Chondrocyte (in vitro differentiated cells): ENCODE measurements around the gene AMACR. TPM values are rescaled to one million over a fixed set of nuclear protein-coding genes. Genes with fewer than 3 reads are reported as not detected.

Experiments
- DNase-seq: peaks from one replicate; pipeline ENCODE4 v3.0.0; 2021; ENCODE audit warnings: mixed read lengths, low spot score
- H3K27ac Mint-ChIP-seq: one replicate; pipeline ENCODE4 v1.8.0; 2021; ENCODE audit warnings: mild to moderate bottlenecking, moderate library complexity, mixed read lengths; ENCODE audit not compliant: unreplicated experiment
- H3K27me3 Mint-ChIP-seq: 2 replicates; pipeline ENCODE4 v1.8.0; 2021; ENCODE audit warnings: low read depth, mixed read lengths
- H3K36me3 Mint-ChIP-seq: 2 replicates; pipeline ENCODE4 v1.8.0; 2021; ENCODE audit warnings: low read depth, mixed read lengths
- H3K4me1 Mint-ChIP-seq: 2 replicates; pipeline ENCODE4 v1.8.0; 2021; ENCODE audit warnings: low read depth, mild to moderate bottlenecking, mixed read lengths
- H3K4me3 Mint-ChIP-seq: one replicate; pipeline ENCODE4 v1.8.0; 2021; ENCODE audit warnings: mild to moderate bottlenecking, moderate library complexity, mixed read lengths; ENCODE audit not compliant: unreplicated experiment
- H3K9me3 Mint-ChIP-seq: 2 replicates; pipeline ENCODE4 v1.8.0; 2021; ENCODE audit warnings: low read depth, mixed read lengths
- CTCF ChIP-seq: fragments of 200-600 bp; sonication (generic); IDR thresholded peaks from 2 replicates; pipeline ENCODE4 v1.5.0; 2021; ENCODE audit warnings: antibody characterized with exemption, mild to moderate bottlenecking, moderate library complexity
- total RNA-seq: library from RNA; stranded (reverse); gene quantifications from 3 replicates; pipeline ENCODE4 v1.2.1, GENCODE V29; 2021

AMACR gene
- total RNA-seq, 1 donor from 2014 or later: 15.3 TPM

GRCh38 chr5:34028349-34028748 lies 20.5 kb upstream of the AMACR start:
- DNase-seq: no peak
- Mint-ChIP-seq H3K4me3 (no peak overlapping the region), H3K36me3 (peaks cover 6% of the 10 kb centered on the region), H3K4me1 (no peaks in the 10 kb centered on the region), H3K27ac (no peak overlapping the region), H3K27me3 (no peaks in the 10 kb centered on the region), H3K9me3 (peaks cover 2% of the 10 kb centered on the region)
- no peak for TF ChIP-seq CTCF

DNA sequence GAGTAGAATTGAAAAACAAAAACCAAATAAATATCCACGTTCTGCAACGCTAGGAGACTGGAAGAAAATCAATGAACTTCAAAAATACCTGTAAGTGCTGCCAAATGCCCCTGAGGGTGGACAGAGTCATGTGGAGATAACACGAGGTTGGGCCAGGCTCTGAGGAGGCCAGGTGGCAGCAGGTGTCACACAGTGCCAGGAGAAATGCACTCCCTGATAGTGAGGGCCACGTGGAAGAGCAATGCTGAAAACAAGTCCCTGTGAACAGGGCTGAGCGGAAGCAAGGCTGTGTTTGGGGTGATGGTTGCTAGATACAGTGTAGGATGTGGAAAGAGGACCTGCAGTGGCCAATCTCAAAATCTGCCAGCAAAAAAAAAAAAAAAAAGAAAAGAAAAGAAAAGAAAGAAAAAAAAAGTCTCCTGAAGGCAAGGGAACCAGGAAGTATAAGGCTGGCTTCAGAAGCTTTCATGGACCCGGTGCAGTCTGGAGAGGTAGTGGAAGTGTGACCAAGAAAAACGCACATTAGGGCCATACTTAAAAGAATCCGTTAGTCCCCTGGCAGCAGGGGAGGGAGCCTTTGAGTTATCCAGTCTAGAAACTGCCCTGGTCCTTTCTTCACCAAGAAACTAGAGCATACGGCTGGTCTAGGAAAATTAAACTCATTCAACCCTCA lies 18.4 kb upstream of the AMACR start:
- Mint-ChIP-seq H3K4me3 (no peak overlapping the region), H3K4me1 (peaks cover 13% of the 10 kb centered on the region), H3K9me3 (no peaks in the 10 kb centered on the region), H3K27me3 (no peaks in the 10 kb centered on the region), H3K27ac (no peak overlapping the region), H3K36me3 (peaks cover 7% of the 10 kb centered on the region)
- no peak for TF ChIP-seq CTCF
- no peak for DNase-seq

DNA sequence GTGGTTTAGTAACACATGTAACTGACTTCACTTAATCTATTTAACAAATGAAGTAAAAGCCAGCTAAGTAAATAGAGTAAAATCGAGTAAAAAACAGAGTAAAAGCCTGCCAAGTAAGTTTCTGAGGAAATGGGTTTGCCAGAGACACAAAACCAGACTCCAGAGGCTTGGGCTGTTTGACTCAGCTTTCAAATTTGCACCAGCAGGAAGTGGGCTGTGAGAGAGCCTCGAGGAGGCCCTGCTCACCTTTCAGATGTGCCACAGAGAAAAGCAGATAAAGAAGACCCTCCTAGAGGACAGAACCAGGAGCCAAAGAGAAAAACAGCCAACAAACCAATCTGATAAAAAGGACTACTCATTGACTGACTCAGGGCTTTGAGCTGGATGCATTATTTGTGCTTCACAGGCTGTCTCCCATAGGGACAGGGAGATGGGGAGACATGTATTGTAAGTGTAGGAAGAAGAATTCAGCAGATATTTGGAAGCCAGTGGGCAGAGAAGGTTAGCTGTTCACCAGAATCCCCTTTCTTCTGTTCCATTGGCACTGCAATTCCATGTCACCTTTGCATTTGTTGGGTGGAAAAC lies 14.4 kb upstream of the AMACR start:
- Mint-ChIP-seq H3K4me3 (no peak overlapping the region), H3K27ac (peak overlapping the region; percentile 70), H3K27me3 (no peaks in the 10 kb centered on the region), H3K36me3 (peaks cover 2% of the 10 kb centered on the region), H3K9me3 (no peaks in the 10 kb centered on the region), H3K4me1 (peaks cover 13% of the 10 kb centered on the region)
- no peak for DNase-seq
- no peak for TF ChIP-seq CTCF

GRCh38 chr5:34021334-34021733 lies 13.5 kb upstream of the AMACR start:
- Mint-ChIP-seq H3K27me3 (no peaks in the 10 kb centered on the region), H3K36me3 (peaks cover 2% of the 10 kb centered on the region), H3K4me1 (peaks cover 13% of the 10 kb centered on the region), H3K9me3 (no peaks in the 10 kb centered on the region), H3K27ac (no peak overlapping the region), H3K4me3 (no peak overlapping the region)
- no peak for DNase-seq
- TF ChIP-seq CTCF: no peak

- peaks cover 13% of the 10 kb centered on the region for H3K4me1 Mint-ChIP-seq
- no peak overlapping the region for H3K4me3 Mint-ChIP-seq
- no peak for DNase-seq
- H3K27ac Mint-ChIP-seq: no peak overlapping the region
- TF ChIP-seq CTCF: no peak
- H3K36me3 Mint-ChIP-seq: peaks cover 2% of the 10 kb centered on the region
- no peaks in the 10 kb centered on the region for H3K9me3 Mint-ChIP-seq
- H3K27me3 Mint-ChIP-seq: no peaks in the 10 kb centered on the region
Observed at GRCh38 chr5:34020726-34021125, 12.9 kb upstream of the AMACR start.
